Stimulated activated CD8-positive, alpha-beta memory T cell treated with anti-CD3 and anti-CD28 coated beads, Interleukin-2, amount 100 ng/mL, for 1 hour (primary cell): Measurements from ENCODE around the gene RYR1.
"Not testable (repeated sequence)": the region's sequence is repeated elsewhere in the genome, so short reads cannot be mapped to it uniquely, and the experiment has no call there.

Source experiments
- DNase-seq, 2 donors: peaks; one replicate each; pipeline ENCODE4 v3.0.0-alpha.2; 2020; ENCODE audit warnings: low read depth in 2 of 2

The RYR1 gene

GRCh38 chr19:38457690-38458405 is 24.4 kb downstream of the RYR1 start:
- DNase-seq: no peak

DNA sequence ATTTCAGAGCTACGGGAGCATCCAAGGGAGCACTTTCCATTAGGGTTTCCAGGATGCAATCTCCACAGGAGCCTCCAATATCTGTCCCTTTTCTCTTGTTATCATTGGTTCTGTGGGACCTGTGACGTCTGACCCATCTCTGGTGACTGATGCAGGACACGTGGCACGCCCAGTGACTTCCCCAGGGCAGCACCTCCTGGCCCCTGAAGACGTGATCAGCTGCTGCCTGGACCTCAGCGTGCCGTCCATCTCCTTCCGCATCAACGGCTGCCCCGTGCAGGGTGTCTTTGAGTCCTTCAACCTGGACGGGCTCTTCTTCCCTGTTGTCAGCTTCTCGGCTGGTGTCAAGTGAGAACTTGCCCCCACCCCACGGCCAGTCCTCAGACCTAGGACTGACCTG is 25.5 kb downstream of the RYR1 start:
- no peak for DNase-seq

DNA sequence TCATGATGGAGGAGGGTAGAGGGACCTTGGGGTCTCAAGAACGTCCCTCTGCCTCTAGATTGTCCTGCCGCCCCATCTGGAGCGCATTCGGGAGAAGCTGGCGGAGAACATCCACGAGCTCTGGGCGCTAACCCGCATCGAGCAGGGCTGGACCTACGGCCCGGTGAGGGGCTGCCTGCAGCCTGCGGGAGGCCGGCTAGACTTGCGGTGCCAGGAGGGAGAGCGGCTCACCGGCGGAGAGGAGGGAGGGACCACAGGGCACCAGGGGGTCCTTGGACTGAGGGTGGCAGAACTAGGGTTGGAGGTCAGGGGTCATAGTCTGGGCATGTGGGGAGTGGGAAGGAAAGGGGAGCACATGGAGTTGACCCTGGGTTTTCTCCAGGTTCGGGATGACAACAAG is 29.9 kb downstream of the RYR1 start:
- DNase-seq: no peak

DNA sequence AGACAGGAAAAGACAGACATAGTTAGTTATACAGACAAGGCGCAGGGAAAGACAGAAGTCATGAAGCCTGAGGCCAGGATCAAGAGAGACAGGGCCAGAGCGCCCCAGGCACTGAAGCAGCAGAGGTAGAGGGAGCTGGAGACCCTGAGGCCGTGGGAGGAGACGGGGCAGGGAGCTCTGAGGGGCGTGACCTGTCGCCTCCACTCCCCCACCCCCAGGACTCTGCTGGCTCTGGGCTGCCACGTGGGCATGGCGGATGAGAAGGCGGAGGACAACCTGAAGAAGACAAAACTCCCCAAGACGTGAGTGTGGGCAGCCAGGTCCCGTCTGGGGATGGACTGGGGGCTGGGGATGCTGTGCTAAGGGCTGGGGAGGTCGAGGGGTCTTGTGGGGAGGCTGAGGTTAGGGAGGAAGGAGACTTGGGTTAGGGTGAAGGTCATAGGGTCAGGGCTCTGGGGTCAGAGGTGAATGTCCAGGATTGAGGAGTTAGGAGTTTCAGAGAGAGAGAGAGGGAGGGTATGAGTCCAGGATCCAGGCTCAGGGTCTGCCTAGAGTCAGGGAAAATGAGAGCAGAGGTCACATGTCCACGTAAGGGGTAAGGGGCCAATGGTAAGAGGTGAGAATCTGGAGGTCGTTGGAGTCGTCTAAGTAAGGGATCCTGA is 31.1 kb downstream of the RYR1 start:
- no peak for DNase-seq

DNA sequence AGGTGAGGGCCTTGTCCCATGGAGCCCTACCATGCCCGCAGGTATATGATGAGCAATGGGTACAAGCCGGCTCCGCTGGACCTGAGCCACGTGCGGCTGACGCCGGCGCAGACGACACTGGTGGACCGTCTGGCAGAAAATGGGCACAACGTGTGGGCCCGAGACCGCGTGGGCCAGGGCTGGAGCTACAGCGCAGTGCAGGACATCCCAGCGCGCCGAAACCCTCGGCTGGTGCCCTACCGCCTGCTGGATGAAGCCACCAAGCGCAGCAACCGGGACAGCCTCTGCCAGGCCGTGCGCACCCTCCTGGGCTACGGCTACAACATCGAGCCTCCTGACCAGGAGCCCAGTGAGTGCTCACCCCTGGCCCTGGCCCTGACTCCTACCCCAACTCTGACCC is 32.6 kb downstream of the RYR1 start:
- DNase-seq: no peak

DNA sequence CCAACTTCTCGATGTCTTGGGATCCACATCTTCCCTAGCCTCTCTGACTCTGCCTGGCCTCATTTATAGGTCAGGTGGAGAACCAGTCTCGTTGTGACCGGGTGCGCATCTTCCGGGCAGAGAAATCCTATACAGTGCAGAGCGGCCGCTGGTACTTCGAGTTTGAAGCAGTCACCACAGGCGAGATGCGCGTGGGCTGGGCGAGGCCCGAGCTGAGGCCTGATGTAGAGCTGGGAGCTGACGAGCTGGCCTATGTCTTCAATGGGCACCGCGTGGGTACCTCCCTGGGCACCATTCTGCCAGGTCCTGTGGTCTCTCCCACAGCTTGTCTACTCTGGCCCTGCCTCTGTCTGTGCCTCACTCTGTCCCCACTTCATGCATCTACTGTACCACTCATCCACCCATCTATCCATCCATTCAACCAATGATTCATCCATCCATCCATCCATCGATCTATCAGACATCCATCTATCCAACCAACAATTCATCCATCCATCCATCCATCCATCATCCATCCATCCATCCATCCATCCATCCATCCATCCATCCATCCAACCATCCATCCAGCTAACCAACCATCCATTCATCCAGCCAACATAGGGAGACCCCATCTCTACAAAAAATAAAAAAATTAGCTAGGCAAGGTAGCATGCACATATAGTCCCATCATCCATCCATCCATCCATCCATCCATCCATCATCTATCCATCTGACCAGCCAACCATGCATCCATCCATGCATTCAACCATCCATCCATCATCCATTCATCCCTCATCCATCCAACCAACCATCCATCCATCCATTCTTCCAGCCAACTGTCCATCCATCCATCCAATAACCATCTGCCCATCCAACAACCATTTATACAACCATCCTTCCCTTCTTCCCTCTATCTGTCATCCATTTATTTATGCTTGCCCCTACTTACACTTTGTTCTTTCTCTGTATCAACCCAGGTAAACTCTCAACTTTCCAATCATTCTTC is 34.3 kb downstream of the RYR1 start:
- no peak for DNase-seq

DNA sequence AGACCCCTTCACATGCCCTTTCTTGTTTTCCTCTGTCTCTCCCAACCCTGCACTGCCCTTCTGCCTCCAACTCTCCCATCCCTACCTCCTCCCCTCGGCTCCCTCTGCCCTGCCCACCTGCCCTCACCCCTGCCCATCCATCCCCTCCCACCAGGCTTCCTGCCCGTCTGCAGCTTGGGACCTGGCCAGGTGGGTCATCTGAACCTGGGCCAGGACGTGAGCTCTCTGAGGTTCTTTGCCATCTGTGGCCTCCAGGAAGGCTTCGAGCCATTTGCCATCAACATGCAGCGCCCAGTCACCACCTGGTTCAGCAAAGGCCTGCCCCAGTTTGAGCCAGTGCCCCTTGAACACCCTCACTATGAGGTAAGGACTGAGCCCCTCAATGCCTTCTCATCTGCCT is 35.7 kb downstream of the RYR1 start:
- no peak for DNase-seq

GRCh38 chr19:38470788-38471480 is 37.4 kb downstream of the RYR1 start:
- no peak for DNase-seq

DNA sequence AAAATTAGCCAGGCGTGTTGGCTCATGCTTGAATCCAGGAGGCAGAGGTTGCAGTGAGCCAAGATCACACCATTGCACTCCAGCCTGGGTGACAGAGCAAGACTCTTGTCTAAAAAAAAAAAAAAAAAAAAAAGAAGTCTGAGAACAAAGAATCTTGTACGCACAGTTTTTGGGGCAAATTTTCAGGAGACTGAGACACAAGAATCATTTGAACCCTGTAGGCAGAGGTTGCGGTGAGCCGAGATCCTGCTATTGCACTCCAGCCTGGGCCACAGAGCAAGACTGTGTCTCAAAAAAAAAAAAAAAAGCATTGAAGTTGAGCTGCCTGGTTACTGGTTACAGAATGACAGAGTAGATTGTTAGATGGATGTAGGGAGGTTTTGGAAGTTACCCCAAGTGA is 39.2 kb downstream of the RYR1 start:
- DNase-seq: not testable (repeated sequence)

DNA sequence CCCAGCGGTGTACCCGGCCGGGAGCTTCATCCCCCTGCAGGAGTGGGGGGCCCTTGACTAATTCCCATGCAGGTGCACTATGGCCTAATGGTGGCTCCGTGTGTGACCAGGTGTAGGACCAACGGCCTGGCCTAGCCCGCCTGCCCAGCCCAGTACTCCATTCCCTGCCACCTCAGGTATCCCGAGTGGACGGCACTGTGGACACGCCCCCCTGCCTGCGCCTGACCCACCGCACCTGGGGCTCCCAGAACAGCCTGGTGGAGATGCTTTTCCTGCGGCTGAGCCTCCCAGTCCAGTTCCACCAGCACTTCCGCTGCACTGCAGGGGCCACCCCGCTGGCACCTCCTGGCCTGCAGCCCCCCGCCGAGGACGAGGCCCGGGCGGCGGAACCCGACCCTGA is 39.7 kb downstream of the RYR1 start:
- no peak for DNase-seq

DNA sequence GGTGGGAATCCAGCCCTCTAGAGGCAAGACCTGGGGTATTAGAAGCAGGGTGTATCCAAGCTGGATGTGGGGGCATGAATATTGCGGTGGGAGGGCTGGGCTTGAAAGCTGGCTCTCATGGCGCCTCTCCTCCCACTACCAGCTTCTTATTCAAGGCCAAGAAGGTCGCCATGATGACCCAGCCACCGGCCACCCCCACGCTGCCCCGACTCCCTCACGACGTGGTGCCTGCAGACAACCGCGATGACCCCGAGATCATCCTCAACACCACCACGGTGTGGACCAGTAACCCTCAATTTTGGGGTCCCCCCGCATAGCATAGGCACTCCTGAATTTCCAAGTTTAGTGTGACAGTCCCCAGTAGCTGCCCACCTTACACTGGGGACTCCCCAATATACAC is 41.7 kb downstream of the RYR1 start:
- no peak for DNase-seq

DNA sequence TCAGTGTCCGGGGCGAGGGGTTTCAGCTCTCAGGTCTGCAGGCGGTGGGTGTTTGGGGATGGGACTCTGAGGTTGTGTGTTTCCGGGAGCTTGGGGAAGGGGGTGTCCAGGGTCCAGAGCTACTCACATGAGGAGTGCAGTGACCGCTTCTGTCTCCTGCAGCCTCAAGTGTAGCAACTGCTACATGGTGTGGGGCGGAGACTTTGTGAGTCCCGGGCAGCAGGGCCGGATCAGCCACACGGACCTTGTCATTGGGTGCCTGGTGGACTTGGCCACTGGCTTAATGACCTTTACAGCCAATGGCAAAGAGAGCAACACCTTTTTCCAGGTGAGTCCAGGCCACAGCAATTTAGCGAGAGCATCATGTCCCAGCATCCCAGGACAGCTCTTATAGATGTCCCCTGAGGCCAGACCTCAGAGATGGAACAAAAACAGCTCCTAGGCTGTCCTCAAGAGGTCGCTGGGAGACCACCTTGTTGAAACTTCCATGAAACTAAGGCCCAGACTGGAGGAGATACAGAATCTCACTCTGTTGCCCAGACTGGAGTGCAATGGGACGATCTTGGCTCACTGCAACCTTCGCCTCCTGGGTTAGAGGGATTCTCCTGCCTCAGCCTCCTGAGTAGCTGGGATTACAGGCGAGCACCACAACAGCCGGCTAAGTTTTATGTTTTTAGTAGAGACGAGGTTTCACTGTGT is 44.9 kb downstream of the RYR1 start:
- no peak for DNase-seq

DNA sequence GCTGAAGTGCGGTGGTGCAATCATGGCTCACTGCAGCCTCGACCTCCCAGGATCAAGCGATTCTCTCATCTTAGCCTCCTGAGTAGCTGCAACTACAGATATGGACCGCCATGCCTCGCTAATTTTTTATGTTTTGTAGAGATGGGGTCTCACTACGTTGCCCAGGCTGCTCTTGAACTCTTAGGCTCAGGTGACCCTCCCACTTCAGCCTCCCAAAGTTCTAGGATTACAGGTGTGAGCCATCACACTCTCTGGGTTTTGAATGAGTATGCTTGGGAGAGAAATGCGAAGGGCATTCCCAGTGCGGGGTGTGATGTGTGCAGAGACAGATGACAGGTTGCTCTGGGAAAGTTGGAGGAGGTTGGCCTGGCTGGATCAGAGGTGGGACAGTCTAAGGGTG is 49.0 kb downstream of the RYR1 start:
- DNase-seq: no peak

GRCh38 chr19:38483016-38483630 is 49.6 kb downstream of the RYR1 start:
- DNase-seq: no peak

- no peak for DNase-seq
Measured at GRCh38 chr19:38484747-38485146, 51.3 kb downstream of the RYR1 start.

DNA sequence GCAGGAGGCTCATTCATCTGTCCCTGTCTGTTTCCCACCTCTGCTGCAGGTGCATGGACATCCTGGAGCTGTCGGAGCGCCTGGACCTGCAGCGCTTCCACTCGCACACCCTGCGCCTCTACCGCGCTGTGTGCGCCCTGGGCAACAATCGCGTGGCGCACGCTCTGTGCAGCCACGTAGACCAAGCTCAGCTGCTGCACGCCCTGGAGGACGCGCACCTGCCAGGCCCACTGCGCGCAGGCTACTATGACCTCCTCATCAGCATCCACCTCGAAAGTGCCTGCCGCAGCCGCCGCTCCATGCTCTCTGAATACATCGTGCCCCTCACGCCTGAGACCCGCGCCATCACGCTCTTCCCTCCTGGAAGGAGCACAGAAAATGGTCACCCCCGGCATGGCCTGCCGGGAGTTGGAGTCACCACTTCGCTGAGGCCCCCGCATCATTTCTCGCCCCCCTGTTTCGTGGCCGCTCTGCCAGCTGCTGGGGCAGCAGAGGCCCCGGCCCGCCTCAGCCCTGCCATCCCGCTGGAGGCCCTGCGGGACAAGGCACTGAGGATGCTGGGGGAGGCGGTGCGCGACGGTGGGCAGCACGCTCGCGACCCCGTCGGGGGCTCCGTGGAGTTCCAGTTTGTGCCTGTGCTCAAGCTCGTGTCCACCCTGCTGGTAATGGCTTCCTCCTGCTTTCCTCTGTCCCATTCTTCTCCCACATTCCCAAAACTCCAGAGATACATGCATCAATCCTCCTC is 52.2 kb downstream of the RYR1 start:
- DNase-seq: no peak

GRCh38 chr19:38486731-38487336 is 53.3 kb downstream of the RYR1 start:
- no peak for DNase-seq

DNA sequence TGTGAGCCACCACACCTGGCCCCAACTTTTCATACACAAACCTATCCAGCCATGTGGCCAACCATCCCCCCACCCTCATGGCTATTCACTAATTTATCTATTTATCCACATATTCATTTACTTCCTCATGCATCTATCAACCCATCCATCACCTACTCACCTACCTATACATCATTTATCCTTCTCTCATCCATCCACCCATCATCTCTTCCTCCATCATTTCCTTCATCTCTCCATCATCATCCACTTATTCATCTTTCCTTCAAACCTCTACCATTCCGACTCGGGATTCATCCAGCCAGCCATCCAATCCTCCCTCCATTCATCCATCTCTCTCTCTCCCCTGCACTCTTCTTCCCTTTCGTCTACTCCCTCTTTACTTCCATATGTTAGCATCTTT is 54.6 kb downstream of the RYR1 start:
- DNase-seq: no peak

GRCh38 chr19:38488776-38489481 is 55.4 kb downstream of the RYR1 start:
- DNase-seq: no peak
